Mesothelial cell of epicardium (in vitro differentiated cells): ENCODE results near the gene OSBPL8. TPM values are rescaled to one million over a fixed set of nuclear protein-coding genes. Genes with fewer than 3 reads are reported as not detected.

Experiments used
- DNase-seq, 2 experiments: peaks; one replicate each; pipeline ENCODE4 v3.0.0; 2021; ENCODE audit warnings: low spot score in 2 of 2; ENCODE audit not compliant: unreplicated experiment in 2 of 2
- H3K27ac Mint-ChIP-seq: 2 replicates; pipeline ENCODE4 v1.8.0; 2021; ENCODE audit warnings: mixed read lengths
- H3K27me3 Mint-ChIP-seq: 2 replicates; pipeline ENCODE4 v1.8.0; 2021; ENCODE audit warnings: low read depth, mixed read lengths
- H3K36me3 Mint-ChIP-seq: 2 replicates; pipeline ENCODE4 v1.8.0; 2021; ENCODE audit warnings: mixed read lengths
- H3K4me1 Mint-ChIP-seq: 2 replicates; pipeline ENCODE4 v1.8.0; 2021; ENCODE audit warnings: mixed read lengths
- H3K4me3 Mint-ChIP-seq: 2 replicates; pipeline ENCODE4 v1.8.0; 2021; ENCODE audit warnings: mild to moderate bottlenecking, moderate library complexity, mixed read lengths
- H3K9me3 Mint-ChIP-seq: 2 replicates; pipeline ENCODE4 v1.8.0; 2021; ENCODE audit warnings: mixed read lengths
- CTCF ChIP-seq: fragments of 200-600 bp; sonication (generic); IDR thresholded peaks from one replicate; pipeline ENCODE4 v1.5.0; 2021; ENCODE audit warnings: antibody characterized with exemption; ENCODE audit not compliant: unreplicated experiment
- total RNA-seq: library from RNA; stranded (reverse); gene quantifications from 3 replicates; pipeline ENCODE4 v1.2.1, GENCODE V29; 2021

OSBPL8 gene
- total RNA-seq, 1 donor from 2014 or later = 51.5 TPM

GRCh38 chr12:76360316-76360715 lies 199.3 kb downstream of the OSBPL8 start:
- H3K27me3 Mint-ChIP-seq = no peaks in the 10 kb centered on the region
- no peak overlapping the region for H3K27ac Mint-ChIP-seq
- H3K4me1 Mint-ChIP-seq = peaks cover 22% of the 10 kb centered on the region
- no peak for TF ChIP-seq CTCF
- H3K4me3 Mint-ChIP-seq = no peak overlapping the region
- peaks cover 7% of the 10 kb centered on the region for H3K9me3 Mint-ChIP-seq
- DNase-seq = no peak
- H3K36me3 Mint-ChIP-seq = peaks cover 50% of the 10 kb centered on the region

- peak overlapping the region; percentile 86 for H3K27ac Mint-ChIP-seq
- peaks cover 22% of the 10 kb centered on the region for H3K4me1 Mint-ChIP-seq
- no peak overlapping the region for H3K4me3 Mint-ChIP-seq
- DNase-seq = no peak
- TF ChIP-seq CTCF = no peak
- no peaks in the 10 kb centered on the region for H3K27me3 Mint-ChIP-seq
- no peaks in the 10 kb centered on the region for H3K9me3 Mint-ChIP-seq
- peaks cover 16% of the 10 kb centered on the region for H3K36me3 Mint-ChIP-seq
These were observed 203.5 kb downstream of the OSBPL8 start for GRCh38 chr12:76356071-76356470.

- H3K9me3 Mint-ChIP-seq = no peaks in the 10 kb centered on the region
- peak within 1 kb of the TSS; percentile 95 for H3K4me3 Mint-ChIP-seq
- H3K27ac Mint-ChIP-seq = peak within 1 kb of the TSS; percentile 95
- peak; percentile 29 for TF ChIP-seq CTCF
- no peaks in the 10 kb centered on the region for H3K36me3 Mint-ChIP-seq
- no peaks in the 10 kb centered on the region for H3K27me3 Mint-ChIP-seq
- peaks cover 34% of the 10 kb centered on the region for H3K4me1 Mint-ChIP-seq
- peak; percentile 70 to 85 for DNase-seq
These were observed 211.3 kb downstream of the OSBPL8 start, which contains the start of gene BBS10 for GRCh38 chr12:76348079-76348901. BBS10 (minus strand) TSS chr12:76348415; CDS start chr12:76348358, 57 bp downstream.

- Mint-ChIP-seq H3K36me3 (no peaks in the 10 kb centered on the region), H3K4me1 (peaks cover 34% of the 10 kb centered on the region), H3K27ac (peak overlapping the region; percentile 95), H3K9me3 (no peaks in the 10 kb centered on the region), H3K4me3 (peak overlapping the region; percentile 95), H3K27me3 (no peaks in the 10 kb centered on the region)
- no peak for TF ChIP-seq CTCF
- no peak for DNase-seq
These were observed 212.7 kb downstream of the OSBPL8 start for GRCh38 chr12:76346798-76347420.

GRCh38 chr12:76346236-76346635 lies 213.3 kb downstream of the OSBPL8 start:
- peaks cover 34% of the 10 kb centered on the region for H3K4me1 Mint-ChIP-seq
- TF ChIP-seq CTCF = no peak
- no peaks in the 10 kb centered on the region for H3K36me3 Mint-ChIP-seq
- peak overlapping the region; percentile 65 for H3K27ac Mint-ChIP-seq
- no peaks in the 10 kb centered on the region for H3K27me3 Mint-ChIP-seq
- no peak overlapping the region for H3K4me3 Mint-ChIP-seq
- no peak for DNase-seq
- H3K9me3 Mint-ChIP-seq = no peaks in the 10 kb centered on the region
